Measurements from ENCODE around the gene IGBP1. TPM values are rescaled to one million over a fixed set of nuclear protein-coding genes. Genes with fewer than 3 reads are reported as not detected.

The IGBP1 gene
- total and polyA plus RNA-seq, 4 donors: 65.2 to 79.5 (median 69.8) TPM

Other genes with a start within 250 kb of the IGBP1 start
- not detected for gene AWAT2, start 83.5 kb upstream of the IGBP1 start, total RNA-seq
- gene AWAT2, start 83.5 kb upstream of the IGBP1 start, polyA plus RNA-seq (ENCODE audit: insufficient read length in 2 of 2): not detected
- not detected for gene OTUD6A, start 71.0 kb upstream of the IGBP1 start, total RNA-seq
- not detected for gene OTUD6A, start 71.0 kb upstream of the IGBP1 start, polyA plus RNA-seq (ENCODE audit: insufficient read length in 2 of 2)
- gene DGAT2L6, start 44.0 kb downstream of the IGBP1 start, total RNA-seq: not detected
- not detected for gene DGAT2L6, start 44.0 kb downstream of the IGBP1 start, polyA plus RNA-seq (ENCODE audit: insufficient read length in 2 of 2)
- gene AWAT1, start 101.2 kb downstream of the IGBP1 start, total RNA-seq: not detected
- not detected for gene AWAT1, start 101.2 kb downstream of the IGBP1 start, polyA plus RNA-seq (ENCODE audit: insufficient read length in 2 of 2)
- gene P2RY4, start 126.8 kb downstream of the IGBP1 start, total RNA-seq: under 1 TPM; 0.06 to 0.30 TPM
- gene P2RY4, start 126.8 kb downstream of the IGBP1 start, polyA plus RNA-seq (ENCODE audit: insufficient read length in 2 of 2): under 1 TPM; 0.16 to 0.17 TPM
- gene ARR3, start 134.9 kb downstream of the IGBP1 start, total RNA-seq: not detected
- under 1 TPM in 1 of 2 donors, not detected in 1; 0.45 TPM for gene ARR3, start 134.9 kb downstream of the IGBP1 start, polyA plus RNA-seq (ENCODE audit: insufficient read length in 2 of 2)
- not detected for gene RAB41, start 148.7 kb downstream of the IGBP1 start, total RNA-seq
- gene RAB41, start 148.7 kb downstream of the IGBP1 start, polyA plus RNA-seq (ENCODE audit: insufficient read length in 2 of 2): 1 to 10 TPM; 1.9 to 2.2 TPM
- 10 to 100 TPM; 44.9 to 55.8 TPM for gene PDZD11, start 156.5 kb downstream of the IGBP1 start, total RNA-seq
- 10 to 100 TPM; 71.5 to 82.2 TPM for gene PDZD11, start 156.5 kb downstream of the IGBP1 start, polyA plus RNA-seq (ENCODE audit: insufficient read length in 2 of 2)
- 1 to 10 TPM; 6.3 to 8.8 TPM for gene KIF4A, start 156.7 kb downstream of the IGBP1 start, total RNA-seq
- 1 to 10 TPM; 9.4 to 9.6 TPM for gene KIF4A, start 156.7 kb downstream of the IGBP1 start, polyA plus RNA-seq (ENCODE audit: insufficient read length in 2 of 2)

Data from spinal cord (tissue), 4 donors.